ENCODE results near the gene TADA2B. TPM values are rescaled to one million over a fixed set of nuclear protein-coding genes. Genes with fewer than 3 reads are reported as not detected.

TADA2B gene
- total and polyA plus RNA-seq, 9 of the 15 experiments (the other 6 are each of a cell fraction or from before 2014, with no cell fraction given) = 0.55 to 12.2 (median 7.5) TPM

GRCh38 chr4:6999172-7000086 lies 43.7 kb upstream of the TADA2B start (continued):
- TF ChIP-seq NRF1 (conservative IDR thresholded peaks at IDR 0.05 in 1 of 2, IDR thresholded peaks at IDR 0.05 in 1 of 2) = peak in 1 of 2 experiments; percentile 43; a peak in 3 of 4 replicates
- TF ChIP-seq SNRNP70 (optimal IDR thresholded peaks at IDR 0.05; ENCODE audit: low read depth, low read length) = no peak
- peak; percentile 30 for TF ChIP-seq NEUROD1 (IDR thresholded peaks at IDR 0.05; ENCODE audit: borderline replicate concordance, low read depth, low read length, partially characterized antibody)
- peak; percentile 39 for TF ChIP-seq PKNOX1 (IDR thresholded peaks at IDR 0.05)
- TF ChIP-seq ZNF551 (CRISPR knock-in tag; IDR thresholded peaks at IDR 0.05) = no peak
- TF ChIP-seq ZEB2 (IDR thresholded peaks at IDR 0.05) = peak; percentile 82; the same call in 1 of the 2 replicates
- TF ChIP-seq FOSL1 (tag; conservative IDR thresholded peaks at IDR 0.05) = peak; percentile 51
- TF ChIP-seq MAZ (CRISPR knock-in tag; conservative IDR thresholded peaks at IDR 0.05 in 1 of 2, IDR thresholded peaks at IDR 0.05 in 1 of 2) = 0 out of 4 replicates have a peak, but pooled peaks of 1 of the 2 experiments have one; percentile 34
- no peak for TF ChIP-seq STAG1 (CRISPR knock-in tag; IDR thresholded peaks at IDR 0.05; ENCODE audit: borderline replicate concordance)
- TF ChIP-seq MYC (IDR thresholded peaks at IDR 0.05; ENCODE audit: low read depth, low read length) = peak; percentile 67
- TF ChIP-seq MYC (CRISPR knock-in tag; IDR thresholded peaks at IDR 0.05; ENCODE audit: borderline replicate concordance, low read depth) = no peak
- peak; percentile 83 for TF ChIP-seq CTBP1 (IDR thresholded peaks at IDR 0.05; ENCODE audit: borderline replicate concordance)
- no peak for TF ChIP-seq ZNF696 (CRISPR knock-in tag; conservative IDR thresholded peaks at IDR 0.05)
- no peak for TF ChIP-seq GATAD2B (IDR thresholded peaks at IDR 0.05; ENCODE audit: borderline replicate concordance)
- 0 out of 4 replicates have a peak, but pooled peaks of 1 of the 2 experiments have one; percentile 51 for TF ChIP-seq ZNF318 (IDR thresholded peaks at IDR 0.05; ENCODE audit: borderline replicate concordance in 1 of 2, low read depth in 1 of 2)
- peak in 1 of 2 experiments; percentile 77; a peak in 1 of 4 replicates for TF ChIP-seq TRIM24 (IDR thresholded peaks at IDR 0.05)
- peak; percentile 64 for TF ChIP-seq ZSCAN32 (CRISPR knock-in tag; IDR thresholded peaks at IDR 0.05)
- no peak for TF ChIP-seq ZNF232 (CRISPR knock-in tag; IDR thresholded peaks at IDR 0.05)

Data from K562 (cell line).